BE2C (cell line): ENCODE data around the gene CACNB2.

Source experiments
- DNase-seq: peaks from one replicate; pipeline ENCODE4 v3.0.0-alpha.2; 2020
- H3K27me3 ChIP-seq: fragments of 250-450 bp; sonication (Bioruptor Pico); 2 replicates; pipeline ENCODE4 v1.5.1; 2020; ENCODE audit warnings: mild to moderate bottlenecking
- H3K36me3 ChIP-seq: fragments of 250-450 bp; sonication (Bioruptor Pico); 2 replicates; pipeline ENCODE4 v1.5.1; 2020; ENCODE audit warnings: mild to moderate bottlenecking
- H3K4me1 ChIP-seq: fragments of 250-450 bp; sonication (Bioruptor Pico); 2 replicates; pipeline ENCODE4 v1.5.1; 2020
- H3K4me3 ChIP-seq: 2 replicates; pipeline ENCODE4 v1.5.1; 2011; ENCODE audit warnings: low read depth, low read length
- H3K9me3 ChIP-seq: fragments of 250-450 bp; sonication (Bioruptor Pico); 2 replicates; pipeline ENCODE4 v1.5.1; 2020
- TF ChIP-seq, protein P1 (sequence below): IDR thresholded peaks from 2 replicates; pipeline ENCODE4 v1.5.1; 2012; ENCODE audit warnings: mild to moderate bottlenecking, low read depth, low read length

The CACNB2 gene

DNA sequence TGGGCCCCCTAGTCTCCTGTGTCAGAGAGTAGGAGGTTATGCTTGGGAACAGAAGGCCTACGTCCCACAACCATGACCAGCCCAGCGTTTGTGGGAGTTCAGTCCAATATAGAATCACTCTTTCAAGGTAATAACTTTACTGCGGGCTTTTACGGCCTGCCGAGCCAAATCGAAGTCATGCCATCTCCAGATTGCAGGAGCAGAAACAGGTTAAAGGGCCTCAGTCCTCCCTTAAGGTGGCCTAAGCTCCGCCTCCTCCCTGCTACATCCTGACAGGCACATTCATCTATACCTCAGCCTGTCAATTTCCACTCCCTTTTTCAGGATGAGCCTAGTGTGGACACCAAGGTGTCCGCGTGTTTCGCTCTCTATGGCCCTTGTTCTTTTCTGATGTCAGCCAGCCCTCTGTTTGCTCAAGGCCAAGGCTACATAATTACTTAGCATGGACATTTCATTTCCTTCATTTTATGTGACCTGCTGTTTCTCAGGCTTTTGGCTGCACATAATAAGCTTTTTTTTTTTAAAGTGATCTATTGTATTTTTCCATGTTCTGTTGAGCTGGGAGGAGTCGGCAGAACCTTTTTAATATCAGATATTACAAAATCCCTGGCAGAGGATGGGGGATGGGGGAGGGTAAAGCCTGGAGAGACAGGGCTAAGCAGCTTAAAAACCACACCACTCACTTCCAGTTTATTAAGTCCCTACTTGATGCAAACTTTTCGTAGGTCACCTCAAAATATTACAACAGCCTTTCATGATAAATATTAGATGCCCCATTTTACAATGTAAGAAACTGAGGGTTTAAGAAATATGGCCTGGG is 84.6 kb downstream of the CACNB2 start:
- Histone ChIP-seq H3K9me3 (no peaks in the 10 kb centered on the region), H3K27me3 (no peaks in the 10 kb centered on the region), H3K4me3 (no peak overlapping the region), H3K36me3 (no peaks in the 10 kb centered on the region), H3K4me1 (no peaks in the 10 kb centered on the region)
- TF ChIP-seq, protein P1, sequence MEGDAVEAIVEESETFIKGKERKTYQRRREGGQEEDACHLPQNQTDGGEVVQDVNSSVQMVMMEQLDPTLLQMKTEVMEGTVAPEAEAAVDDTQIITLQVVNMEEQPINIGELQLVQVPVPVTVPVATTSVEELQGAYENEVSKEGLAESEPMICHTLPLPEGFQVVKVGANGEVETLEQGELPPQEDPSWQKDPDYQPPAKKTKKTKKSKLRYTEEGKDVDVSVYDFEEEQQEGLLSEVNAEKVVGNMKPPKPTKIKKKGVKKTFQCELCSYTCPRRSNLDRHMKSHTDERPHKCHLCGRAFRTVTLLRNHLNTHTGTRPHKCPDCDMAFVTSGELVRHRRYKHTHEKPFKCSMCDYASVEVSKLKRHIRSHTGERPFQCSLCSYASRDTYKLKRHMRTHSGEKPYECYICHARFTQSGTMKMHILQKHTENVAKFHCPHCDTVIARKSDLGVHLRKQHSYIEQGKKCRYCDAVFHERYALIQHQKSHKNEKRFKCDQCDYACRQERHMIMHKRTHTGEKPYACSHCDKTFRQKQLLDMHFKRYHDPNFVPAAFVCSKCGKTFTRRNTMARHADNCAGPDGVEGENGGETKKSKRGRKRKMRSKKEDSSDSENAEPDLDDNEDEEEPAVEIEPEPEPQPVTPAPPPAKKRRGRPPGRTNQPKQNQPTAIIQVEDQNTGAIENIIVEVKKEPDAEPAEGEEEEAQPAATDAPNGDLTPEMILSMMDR: no peak
- no peak for DNase-seq

- no peaks in the 10 kb centered on the region for H3K27me3 ChIP-seq
Measured at GRCh38 chr10:18226336-18226735, 86.1 kb downstream of the CACNB2 start.

DNA sequence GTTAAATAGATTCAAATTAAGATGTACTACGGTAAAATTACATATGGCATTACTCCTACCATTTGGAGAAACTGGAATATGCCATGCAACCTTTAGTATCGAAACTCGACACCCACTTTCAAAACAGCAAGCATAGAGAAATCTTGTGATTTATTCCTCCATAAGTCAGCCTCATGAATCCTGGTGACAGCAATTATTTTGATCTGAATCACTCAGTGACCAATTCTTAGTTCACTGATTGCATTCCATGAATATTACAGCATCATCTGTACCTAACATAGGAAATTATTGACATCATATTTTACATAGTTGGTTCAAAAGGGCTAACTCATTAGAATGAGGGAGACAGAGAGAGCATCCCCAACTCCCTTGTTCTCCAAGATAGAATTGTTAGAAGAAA is 89.6 kb downstream of the CACNB2 start:
- TF ChIP-seq, protein P1: no peak
- no peak for DNase-seq
- H3K4me3 ChIP-seq: no peak overlapping the region
- no peaks in the 10 kb centered on the region for H3K4me1 ChIP-seq
- H3K27me3 ChIP-seq: no peaks in the 10 kb centered on the region
- H3K9me3 ChIP-seq: no peaks in the 10 kb centered on the region
- no peaks in the 10 kb centered on the region for H3K36me3 ChIP-seq

More at GRCh38 chr10:18226336-18226735, 86.1 kb downstream of the CACNB2 start:
- no peaks in the 10 kb centered on the region for H3K36me3 ChIP-seq
- H3K4me1 ChIP-seq: no peaks in the 10 kb centered on the region
- no peak for DNase-seq
- H3K9me3 ChIP-seq: no peaks in the 10 kb centered on the region
- TF ChIP-seq, protein P1: no peak
- H3K4me3 ChIP-seq: no peak overlapping the region

DNA sequence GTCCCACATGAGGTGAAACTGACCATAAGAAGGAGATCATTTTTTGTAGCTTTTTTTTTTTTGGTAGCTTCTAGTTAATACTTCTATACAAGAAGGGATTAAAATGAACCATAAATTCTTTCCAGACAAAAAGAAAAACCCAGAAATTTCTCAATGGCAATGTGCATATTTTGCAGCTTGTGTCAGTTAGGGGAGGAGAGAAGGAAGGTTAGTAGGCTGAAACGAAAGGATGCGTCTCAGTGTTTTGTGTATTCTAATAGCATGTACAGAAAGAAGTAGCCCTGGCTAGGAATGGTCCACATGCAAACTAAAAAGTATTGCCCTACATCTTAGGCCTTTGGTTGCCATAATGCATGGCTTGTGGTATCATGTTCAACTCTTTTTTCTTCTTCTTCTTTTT is 90.6 kb downstream of the CACNB2 start:
- TF ChIP-seq, protein P1: no peak
- Histone ChIP-seq H3K9me3 (no peaks in the 10 kb centered on the region), H3K4me3 (no peak overlapping the region), H3K4me1 (no peaks in the 10 kb centered on the region), H3K36me3 (no peaks in the 10 kb centered on the region), H3K27me3 (no peaks in the 10 kb centered on the region)
- DNase-seq: no peak

GRCh38 chr10:18231480-18231879 is 91.3 kb downstream of the CACNB2 start:
- DNase-seq: no peak
- H3K36me3 ChIP-seq: no peaks in the 10 kb centered on the region
- no peak overlapping the region for H3K4me3 ChIP-seq
- TF ChIP-seq, protein P1: no peak
- H3K9me3 ChIP-seq: no peaks in the 10 kb centered on the region
- no peaks in the 10 kb centered on the region for H3K4me1 ChIP-seq
- H3K27me3 ChIP-seq: no peaks in the 10 kb centered on the region

DNA sequence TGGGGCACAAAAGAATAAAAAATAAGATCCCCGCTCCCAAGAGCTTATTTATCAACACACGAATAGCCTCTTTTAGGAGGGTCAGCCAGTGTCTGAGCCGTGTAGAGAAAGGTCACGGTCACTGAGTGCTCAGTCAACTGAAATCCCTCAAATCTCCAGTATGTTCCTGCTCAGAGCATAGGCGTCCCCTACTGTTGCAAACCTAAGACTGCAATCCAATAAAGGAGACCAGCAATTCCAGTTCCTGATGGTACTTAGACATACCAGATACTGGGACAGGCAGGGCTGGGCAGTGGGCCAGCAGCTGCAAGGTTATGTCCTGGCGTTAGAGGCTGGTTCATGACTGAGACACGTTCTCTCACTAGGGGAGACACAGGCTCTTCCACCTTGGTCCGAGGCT is 93.6 kb downstream of the CACNB2 start:
- no peaks in the 10 kb centered on the region for H3K27me3 ChIP-seq
- TF ChIP-seq, protein P1: peak; percentile 49
- DNase-seq: peak; percentile 39
- no peaks in the 10 kb centered on the region for H3K9me3 ChIP-seq
- no peak overlapping the region for H3K4me3 ChIP-seq
- H3K36me3 ChIP-seq: no peaks in the 10 kb centered on the region
- H3K4me1 ChIP-seq: no peaks in the 10 kb centered on the region
